ENCODE measurements around the gene CRB2.

Gene CRB2

DNA sequence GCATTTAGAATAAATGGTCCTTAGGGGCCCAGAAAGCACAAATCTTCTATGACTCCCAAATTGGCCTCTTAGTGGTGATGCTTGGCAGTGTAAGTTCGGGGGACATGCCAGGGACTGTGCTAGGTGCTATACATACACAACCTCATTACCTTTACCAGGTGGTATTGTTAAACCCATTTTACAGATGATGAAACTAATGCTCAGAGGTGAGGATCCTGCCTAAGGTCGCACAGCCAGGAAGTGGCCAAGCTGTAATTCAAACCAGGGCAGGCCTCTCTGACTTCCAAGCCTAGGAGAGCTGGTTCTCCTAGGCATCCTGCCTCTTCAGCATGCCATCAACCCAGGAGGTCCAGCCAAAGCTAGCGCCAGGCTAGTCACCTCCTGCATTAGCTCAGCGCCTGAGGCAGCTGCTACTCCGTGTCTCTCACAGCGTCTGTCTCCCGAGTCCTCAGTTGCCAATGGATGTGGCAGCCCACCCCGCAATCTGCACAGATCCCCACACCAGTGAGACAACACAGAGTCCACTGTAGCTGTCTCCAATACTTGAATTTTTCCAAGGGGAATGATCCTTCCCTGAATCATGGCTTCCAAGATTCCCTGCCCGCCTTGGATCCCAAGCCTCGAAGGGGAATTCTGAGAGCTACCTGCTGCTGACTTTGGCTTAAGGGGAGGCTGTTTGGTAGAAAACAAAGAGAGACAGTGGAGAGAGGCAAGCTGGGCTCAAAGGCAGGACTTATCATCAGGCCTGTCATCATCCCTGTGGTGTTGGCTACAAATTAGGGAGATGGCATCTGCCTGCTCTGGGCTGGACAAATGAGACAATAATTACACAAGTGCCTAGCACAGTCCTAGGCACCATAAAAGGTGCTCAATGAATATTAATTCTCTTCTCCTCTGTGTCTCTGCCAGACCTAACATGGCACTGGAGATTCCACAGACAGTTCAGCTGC, 52.6 kb downstream of the CRB2 start:
- DNase-seq: no peak

- DNase-seq: no peak
Measured at GRCh38 chr9:123410281-123410910, 54.4 kb downstream of the CRB2 start.

- no peak for DNase-seq
Measured at GRCh38 chr9:123411191-123411590, 55.2 kb downstream of the CRB2 start.

DNA sequence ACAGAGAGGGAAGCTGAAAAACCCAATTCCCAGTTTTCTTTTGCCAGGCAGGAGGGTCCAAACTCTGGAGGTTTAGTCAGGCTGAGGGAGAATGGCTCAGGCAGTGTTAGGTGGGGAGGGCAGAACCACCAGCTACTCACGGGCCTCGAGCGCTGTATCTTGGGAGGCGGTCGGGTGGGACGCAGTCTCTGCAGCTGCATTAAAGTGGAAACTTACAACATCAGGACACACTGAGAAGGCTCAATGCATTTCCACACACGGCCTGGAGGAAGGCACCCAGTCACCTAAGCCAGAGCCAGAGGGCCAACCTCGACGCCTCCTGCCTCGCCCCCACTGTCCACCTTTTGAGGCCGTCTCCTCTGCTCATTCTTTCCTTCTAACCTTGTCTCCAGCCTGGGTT, 55.6 kb downstream of the CRB2 start:
- no peak for DNase-seq

DNA sequence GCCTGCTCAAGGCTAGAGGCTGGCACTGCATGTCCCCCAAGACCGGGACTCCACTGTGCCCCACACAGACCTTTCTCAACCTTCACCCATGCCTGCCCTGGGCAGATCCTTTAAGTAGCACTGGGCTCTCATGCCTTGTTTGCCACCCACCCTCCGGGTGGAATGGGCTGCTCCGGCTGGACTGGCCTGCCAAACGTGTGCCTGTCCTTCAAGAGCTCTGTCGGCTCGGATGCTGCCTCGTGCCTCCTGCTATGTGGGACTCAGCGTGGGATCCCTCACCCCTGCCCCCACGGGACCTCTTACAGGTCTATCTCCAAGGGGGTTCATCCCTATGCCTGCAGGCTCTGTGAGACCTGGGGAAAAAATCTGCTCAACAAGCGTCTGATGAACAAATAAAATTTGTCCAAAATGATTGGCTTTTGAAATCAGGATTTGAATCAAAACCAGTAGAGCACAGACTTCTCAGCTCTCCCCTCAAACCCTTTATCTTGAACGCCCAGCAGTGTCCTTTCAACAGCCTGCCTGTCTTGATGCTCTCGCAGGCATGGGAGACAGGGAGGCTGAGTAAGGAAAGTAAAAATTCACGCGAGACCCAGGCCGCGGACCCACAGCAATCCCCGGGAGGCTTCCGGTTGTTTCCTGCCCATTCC, 56.3 kb downstream of the CRB2 start:
- DNase-seq: no peak

GRCh38 chr9:123414204-123414603, 58.2 kb downstream of the CRB2 start:
- no peak for DNase-seq

DNA sequence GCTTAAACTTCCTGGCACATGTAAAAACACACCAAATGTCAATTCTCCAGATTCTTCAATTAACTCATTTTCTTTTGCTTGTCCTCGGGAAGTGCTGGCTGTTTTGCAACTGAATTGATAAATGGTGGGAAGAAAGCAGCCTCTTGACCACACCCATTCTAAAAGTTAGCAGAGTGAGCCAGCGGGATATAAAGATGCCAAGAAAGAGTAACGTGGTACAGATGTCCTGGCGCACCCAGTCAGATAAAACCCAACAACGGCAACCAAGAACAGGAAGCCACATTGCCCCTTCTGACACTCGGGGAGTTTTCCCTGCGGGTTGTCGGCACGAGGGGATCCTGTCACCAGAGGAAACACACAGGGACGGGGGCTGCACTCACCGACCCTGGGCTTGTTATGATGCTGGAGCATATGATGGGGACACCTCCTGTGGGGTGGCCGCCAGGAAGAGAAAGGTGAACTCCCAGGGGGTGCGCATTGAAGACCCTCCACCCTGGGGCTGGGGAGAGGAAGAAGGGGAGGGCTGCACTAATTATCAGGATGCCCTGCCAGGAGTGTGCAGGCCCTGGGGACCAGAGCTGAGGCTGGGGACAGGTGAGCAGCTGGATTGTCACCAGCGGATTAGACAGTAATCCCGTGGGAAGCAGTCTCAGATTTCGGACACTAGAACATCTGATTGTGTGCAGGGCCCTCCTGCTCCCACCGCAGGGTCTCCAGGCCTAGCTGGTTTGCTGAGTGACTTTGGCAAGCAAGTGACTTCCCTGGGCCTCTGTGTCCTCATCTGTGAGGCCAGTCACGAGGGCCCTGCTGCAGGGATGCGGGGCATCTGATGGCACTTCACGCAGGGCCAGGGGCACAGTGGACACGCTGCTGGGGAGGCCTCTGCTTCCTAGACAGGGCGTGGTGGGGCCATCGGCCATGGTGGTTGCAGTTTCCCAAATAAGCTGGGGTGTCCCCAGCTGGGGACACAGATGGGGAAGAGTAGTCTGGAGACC, 59.2 kb downstream of the CRB2 start:
- DNase-seq: no peak

DNA sequence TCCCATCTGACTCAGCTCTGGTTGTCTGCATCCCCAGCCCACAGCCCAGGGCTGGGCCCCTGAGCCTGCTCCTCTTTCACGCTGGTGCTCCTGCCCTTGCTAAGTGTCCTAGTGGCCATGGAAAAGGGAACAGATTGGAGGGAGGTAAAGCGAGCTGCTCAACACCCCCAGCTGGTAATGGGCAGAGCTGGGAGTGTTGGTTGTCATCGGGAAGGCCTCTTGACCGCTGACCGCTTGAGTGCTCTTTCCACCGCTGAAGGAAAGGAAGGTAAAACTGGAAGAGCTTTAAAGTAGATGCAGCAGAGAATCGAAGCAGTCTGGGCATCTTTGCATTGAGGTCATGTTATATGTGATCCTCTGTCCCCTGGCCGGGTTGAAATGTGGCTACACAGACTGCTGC, 60.2 kb downstream of the CRB2 start:
- DNase-seq: no peak

- DNase-seq: no peak
Measured at GRCh38 chr9:123417289-123418051, 61.5 kb downstream of the CRB2 start.

- DNase-seq: no peak
Measured at GRCh38 chr9:123418052-123418430, 62.0 kb downstream of the CRB2 start.

DNA sequence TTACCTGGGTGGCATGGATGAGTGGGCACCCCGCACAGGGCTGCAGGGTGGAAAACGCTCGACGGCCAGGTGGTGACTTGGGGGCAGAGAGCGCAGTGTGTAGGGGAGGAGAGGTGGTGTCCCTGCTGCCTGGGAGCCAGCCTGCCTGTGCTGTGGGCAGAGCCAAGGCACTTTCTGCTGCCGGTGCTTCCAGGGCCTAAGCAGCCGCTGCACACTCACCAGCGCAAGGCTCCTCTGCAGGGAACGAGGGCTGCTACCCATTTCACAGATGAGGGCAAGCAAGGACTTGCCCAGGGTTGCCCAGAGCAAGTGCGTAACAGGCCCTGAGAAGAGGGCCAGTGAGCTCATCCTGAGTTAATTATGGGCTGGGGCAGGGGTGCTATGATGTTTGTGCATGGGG, 62.5 kb downstream of the CRB2 start:
- DNase-seq: no peak

- DNase-seq: no peak
Measured at GRCh38 chr9:123419091-123419490, 63.1 kb downstream of the CRB2 start.

DNA sequence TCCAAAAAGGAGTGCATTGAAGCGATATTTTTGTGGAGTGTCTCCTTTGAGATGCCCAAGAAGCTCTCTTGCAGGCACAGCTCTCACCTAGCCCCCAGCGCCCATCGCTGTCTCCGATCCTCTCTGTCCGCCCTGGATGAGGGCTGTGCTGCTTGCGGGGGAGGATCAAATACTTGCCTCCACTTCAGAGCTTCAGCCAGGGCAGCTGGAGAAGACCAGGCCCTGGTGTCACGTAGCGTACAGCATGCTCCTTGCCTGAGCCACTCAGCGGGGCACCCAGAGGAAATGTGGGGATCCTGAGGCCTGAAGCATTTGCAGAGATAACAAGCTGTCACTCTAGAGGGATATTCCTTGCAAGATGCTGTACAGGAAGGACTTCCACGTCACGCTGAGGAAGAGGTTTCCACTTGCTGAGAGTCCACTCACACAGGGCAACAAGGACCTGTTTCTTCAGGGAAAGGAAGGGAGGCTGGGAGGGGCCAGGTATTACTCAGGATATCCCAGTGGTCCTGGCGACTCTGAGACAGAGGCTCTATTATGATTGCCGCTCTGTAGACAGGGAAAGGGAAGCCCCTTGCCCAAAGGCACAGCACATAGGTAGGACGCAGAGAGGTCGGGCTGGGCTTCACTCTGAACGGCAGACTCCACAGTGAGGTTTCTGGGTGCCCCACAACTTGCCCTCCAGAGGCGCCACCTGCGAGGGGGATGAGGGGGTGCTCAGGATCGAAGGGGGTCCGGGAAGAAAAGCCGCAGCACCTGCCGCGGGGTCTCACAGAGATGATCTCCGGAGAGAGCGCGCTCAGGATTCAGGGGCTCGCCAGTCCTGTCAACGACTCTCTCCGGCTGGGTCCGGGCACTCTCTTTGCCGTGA, 64.0 kb downstream of the CRB2 start:
- DNase-seq: no peak

DNA sequence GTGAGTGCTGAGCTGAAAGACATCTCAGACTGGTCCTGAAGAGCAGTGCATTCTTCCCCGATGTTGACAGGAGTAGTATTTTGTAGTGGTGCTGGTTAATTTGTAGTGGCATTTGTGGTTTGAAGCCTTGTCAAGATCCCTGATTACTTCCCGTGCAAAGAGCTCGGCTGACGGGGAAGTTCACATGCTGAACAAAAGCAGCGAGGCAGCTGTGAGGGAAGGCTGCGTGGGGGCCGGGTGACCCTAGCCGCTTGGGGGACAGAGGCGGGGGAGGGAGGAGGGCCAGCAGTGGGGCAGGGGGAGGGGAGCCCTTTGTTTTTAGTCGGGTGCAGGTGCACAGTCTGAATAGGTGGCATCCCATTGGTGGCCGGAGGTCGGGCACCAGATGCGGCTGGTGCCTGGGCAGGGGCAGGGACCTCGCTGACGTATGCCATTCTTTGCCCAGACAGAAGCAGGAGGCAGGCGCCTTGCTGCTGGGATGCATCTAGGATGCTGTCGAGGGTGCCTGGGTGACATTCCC, 64.7 kb downstream of the CRB2 start:
- no peak for DNase-seq

- DNase-seq: no peak
Measured at GRCh38 chr9:123421186-123421585, 65.2 kb downstream of the CRB2 start.

DNA sequence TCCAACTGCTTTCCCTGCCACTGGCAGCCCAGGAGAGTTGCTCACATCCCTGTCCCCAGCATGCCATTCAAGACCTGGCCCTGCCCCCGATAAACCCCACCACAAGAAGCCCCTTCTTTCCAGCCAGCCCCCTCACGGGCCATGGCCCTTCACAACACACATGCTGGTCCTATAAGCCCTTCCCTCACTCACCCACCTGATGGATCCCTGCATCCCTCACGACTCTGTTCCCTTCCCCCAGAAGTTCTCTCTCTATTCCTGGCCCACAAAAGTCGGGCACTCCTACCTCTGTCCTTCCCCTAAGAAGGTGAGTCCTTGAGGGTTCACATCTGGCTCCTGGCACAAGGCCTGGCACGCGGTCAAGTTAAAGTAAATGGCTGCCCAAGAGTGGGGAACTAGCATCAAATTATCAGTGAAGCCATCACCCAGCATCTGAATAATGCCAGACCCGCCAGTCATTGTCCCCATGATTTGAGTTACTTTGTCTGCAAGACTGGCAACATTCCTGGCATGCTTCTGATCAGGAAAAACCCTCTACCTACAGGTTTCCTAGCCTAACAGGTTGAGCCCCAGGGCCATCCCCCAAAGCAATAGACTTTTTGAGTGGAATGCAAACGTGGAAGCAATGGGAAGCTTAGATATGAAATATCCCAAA, 65.9 kb downstream of the CRB2 start:
- DNase-seq: no peak

DNA sequence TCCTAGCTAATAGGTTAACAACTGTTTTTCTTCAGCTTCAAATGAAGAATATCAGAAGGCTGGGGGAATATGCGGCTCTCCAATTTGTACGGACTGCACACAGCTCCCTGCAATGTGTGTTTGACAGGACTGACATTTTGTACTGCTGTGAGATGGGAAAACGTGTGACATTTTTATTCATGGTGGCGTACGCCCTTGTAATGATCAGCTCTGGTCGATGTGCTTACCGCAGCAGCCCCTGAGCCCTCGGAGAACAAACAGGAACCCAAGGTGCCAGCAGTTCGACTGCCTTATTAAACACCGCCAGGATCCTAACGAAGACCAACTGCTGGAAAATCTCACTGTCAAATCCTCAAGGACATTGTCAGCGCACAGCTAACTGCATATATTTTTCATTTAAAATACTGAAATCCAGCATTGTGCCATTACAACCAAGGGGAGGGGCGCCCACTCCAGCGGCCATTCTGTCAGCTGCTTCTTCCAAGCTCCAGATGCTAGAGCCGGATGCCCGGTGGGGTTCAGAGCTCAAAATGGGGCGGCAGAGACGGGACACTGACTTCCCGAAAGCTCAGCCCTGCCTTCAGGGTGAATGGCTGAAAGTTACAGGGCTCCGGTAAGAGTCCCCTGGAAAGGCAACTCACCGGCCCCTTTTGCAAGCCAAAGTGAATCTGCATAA, 66.8 kb downstream of the CRB2 start:
- DNase-seq: no peak

DNA sequence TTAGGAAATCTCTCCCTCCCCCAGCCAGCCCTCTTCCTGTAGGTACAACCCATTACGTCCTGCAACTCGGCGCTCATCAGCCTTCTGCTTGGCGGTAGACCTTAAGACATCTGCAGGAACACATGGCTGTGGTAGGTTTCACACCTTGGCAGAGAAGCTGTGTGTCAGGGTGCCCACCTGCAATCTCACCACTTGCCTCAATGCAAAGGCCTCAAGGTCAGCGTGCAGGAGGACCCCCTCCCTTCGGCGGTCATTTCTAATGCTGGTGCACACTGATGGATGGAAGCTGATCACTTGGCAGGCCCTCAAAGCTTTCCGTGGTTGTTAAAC, 67.3 kb downstream of the CRB2 start:
- no peak for DNase-seq

GRCh38 chr9:123424131-123424530, 68.1 kb downstream of the CRB2 start:
- no peak for DNase-seq

Data from CD4-positive, alpha-beta T cell treated with Interferon alpha-2 for 1 hour (primary cell).